ENCODE results near the gene DLG4.

DNA sequence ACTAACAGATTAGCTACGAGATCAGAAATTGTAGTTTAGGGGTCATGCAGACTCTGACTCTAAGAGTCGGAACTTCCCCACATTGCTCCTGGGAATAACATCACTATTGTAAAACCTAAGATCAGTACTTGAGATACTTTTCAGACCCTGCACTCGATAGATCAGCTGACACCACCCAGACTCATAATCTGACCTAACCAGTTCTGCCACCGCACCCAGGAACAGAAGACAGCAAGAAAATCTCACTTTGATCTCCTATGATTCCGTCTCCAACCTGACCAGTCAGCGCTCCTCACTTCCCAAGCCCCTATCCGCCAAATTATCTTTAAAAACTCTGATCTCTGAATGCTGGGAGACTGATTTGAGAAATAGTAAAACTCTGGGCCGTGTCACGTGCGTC is 77.8 kb downstream of the DLG4 start:
- TF ChIP-seq CTCF (IDR thresholded peaks at IDR 0.05 in 8 of 11, conservative IDR thresholded peaks at IDR 0.05 in 3 of 11) (no peak), POLR2A (IDR thresholded peaks at IDR 0.05) (no peak)
